GM18505 (cell line): ENCODE results near the gene DENND1A.

Experiments used
- ATAC-seq: cut with Tn5 transposase; IDR thresholded peaks from one replicate; pipeline ENCODE4 v1.9.1; 2021; ENCODE audit not compliant: unreplicated experiment
- POLR2A ChIP-seq: IDR thresholded peaks from 4 replicates; pipeline ENCODE4 v1.6.1; 2011; ENCODE audit warnings: borderline replicate concordance; ENCODE audit not compliant: insufficient read depth, insufficient read length; ENCODE audit errors: extremely low read depth

Gene DENND1A

DNA sequence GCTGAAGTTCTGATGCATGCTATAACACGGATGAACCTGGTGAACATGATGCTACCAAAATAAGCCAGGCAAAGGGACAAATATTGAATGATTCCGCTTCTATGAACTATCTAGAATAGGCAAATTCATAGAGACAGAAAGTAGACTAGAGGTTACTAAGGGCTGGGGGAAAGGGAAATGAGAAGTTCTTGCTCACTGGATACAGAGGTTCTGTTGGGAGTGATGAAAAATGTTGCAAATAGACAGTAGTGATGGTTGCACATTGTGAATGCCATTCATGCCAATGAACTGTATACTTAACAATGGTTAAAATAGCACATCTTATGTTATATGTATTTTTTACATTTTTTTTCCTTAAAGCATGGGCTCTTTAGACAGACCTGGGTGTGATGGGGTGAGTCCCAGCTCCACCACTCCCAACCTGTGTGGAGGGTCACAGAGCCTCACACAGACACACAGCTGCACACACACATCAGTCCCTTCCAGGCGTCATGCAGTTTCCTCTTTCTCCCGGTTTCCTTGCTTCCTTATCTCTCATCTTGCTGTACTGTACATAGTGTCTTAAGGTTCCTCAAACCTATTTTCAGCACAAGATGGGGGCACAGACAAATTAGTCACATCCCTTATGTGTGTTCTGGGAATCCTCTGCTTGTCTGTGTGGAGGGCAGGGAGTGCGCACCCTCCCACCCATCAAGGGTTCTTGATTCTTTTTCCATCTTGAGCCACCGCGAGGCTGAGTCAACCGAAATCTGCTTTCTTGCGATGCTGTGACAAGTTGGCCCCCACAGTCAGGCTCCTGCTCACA lies 381.0 kb downstream of the DENND1A start:
- TF ChIP-seq POLR2A, result no peak

DNA sequence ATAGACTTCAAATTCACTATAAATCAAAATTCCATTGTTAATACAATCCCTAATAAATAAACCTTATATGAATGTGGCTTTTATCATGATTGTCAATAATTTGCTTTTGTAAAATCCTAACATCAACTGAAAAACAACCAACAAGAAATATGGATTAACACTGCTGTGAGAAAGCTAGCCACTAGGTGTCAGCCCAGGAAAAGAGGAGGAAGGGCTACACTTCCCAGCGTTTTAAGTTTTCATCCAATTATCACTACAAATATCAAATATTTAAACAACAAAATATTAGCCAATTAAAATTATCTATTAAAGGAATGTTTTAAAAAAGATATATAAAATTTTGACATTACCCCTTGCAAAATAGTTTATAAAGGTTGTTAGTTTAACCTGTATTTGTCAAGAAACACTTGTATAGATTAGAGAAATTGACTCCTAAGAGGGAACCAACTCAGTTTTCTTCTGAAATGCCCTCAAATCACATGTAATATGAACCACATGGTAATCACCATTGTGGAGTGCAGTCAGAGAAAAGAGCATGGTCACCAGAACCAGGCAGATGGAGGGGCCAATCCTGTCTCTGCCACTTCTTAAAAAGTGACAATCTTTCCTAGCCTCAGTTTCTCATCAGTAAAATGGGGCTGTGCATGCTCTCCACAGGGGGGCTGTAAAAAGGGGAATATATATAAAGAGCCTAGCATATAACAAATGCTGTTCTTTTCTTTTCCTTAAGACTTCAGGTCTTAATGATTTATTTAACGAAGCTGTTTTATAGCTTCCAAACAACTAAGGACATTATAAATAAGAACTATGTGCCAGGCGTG lies 385.7 kb downstream of the DENND1A start:
- no peak for TF ChIP-seq POLR2A
- no peak for ATAC-seq

More for the DNA sequence above, 381.0 kb downstream of the DENND1A start:
- no peak for ATAC-seq

DNA sequence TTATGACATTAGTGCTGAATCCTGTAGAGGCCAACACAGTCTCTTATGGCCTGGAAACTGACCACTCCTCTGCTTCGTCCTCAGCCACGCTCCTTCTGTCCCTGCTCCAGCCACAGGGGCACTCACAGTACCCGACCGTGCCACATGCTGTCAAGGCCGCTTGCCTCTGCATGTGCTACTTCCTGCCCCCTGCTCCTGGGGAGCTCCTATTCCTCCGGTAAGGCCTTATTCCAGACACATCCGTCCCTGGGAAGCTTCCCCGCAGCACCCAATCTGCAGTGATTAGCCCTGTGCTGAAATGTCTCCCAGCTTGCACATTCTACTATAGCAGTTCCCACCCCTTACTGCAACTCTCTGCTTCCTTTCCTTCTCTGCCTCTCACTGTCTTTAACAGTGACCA lies 386.4 kb downstream of the DENND1A start:
- TF ChIP-seq POLR2A, result no peak
- ATAC-seq, result no peak

DNA sequence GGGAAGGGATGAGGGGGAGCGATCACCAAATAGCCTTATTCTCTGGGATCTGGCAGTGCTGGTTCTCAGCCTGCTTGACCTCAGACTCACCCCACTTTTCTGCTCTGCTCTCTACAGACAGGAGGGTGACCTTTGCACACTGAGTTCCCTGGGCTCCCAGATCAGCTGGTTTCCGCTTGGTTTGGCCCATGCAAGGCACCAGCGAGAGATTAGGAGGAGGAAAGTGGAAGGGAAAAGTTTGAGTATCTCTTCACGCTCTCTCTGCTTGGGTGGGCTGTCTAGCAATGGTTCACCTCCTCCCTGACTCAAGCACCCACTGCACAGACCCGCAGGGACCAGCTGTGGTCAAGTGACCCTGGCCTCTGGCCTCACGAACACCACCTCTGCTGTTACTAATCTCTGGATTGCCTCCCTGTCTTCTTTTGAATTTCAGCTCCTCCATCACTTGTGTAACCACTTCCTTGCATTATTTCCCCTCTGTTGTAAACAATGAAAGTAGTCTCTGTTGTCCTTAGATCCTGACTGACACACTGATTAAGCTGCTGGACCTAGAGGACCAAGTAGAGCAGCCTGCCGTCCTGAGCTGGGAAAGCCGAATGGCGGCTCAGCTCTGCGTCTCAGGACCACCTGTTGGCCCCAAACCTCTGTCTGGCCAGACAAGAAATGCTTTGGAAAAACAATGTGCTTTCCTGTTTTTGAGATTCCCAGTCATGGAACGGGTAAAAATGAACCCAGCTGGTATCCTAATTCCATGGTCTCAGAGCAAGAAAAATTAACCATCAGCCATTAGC lies 387.3 kb downstream of the DENND1A start:
- ATAC-seq, result no peak
- TF ChIP-seq POLR2A, result no peak

DNA sequence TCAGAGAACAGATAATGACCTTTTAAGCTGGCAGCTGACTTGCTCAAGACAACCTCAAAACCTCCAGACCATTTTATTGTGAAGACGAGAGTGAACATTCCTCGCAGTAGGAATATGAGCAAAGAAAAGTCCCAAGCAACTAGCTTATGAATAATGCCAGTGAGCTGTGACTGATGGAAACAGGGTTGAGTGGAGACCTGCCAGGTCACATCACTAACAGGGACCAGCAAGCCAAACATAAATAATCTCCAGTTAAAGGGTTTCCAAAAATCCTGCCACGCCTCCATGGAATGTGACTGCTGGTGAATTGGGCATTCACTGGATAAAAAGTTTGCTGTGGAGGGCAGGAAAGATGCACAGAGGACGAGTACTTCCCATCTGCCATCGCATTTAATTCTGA lies 388.5 kb downstream of the DENND1A start:
- no peak for TF ChIP-seq POLR2A
- no peak for ATAC-seq

DNA sequence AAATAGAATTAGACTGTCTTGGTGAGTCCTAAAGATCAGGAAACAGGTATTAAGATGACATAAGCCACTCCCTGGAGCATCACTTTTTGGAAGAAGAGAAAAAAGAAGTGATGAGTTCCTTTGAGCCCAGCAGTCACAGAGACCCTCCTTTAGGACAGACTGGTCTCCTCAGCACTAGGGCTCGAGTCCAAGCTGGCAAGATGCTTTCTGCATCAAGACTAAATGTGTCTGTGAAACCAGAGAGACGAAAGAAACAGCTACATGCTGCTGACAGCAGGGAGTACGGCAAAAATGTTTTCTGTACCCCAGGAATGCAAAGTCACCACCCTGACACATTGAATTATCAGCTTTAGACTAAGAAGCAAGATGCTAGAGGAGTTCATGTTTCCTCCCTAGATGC lies 389.5 kb downstream of the DENND1A start:
- no peak for ATAC-seq
- no peak for TF ChIP-seq POLR2A

DNA sequence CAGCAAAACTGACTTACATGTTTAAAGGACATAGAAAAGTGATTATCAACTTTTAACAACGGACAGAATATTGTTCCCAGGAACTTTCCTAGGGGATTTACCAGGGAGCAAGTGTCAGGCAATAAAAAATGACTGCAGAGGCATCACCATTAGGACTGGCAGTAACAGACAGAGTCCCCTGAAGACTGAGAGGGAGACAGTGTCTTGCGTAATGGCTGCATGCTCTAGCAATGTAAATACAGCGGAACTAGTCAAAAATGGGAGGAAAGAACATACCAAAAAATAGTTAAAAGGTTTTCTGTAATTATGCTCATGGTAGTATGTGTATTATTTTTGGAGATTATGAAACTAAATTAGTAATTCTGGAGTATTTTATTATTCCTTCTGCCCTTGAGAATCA lies 392.1 kb downstream of the DENND1A start:
- no peak for ATAC-seq
- TF ChIP-seq POLR2A, result no peak

DNA sequence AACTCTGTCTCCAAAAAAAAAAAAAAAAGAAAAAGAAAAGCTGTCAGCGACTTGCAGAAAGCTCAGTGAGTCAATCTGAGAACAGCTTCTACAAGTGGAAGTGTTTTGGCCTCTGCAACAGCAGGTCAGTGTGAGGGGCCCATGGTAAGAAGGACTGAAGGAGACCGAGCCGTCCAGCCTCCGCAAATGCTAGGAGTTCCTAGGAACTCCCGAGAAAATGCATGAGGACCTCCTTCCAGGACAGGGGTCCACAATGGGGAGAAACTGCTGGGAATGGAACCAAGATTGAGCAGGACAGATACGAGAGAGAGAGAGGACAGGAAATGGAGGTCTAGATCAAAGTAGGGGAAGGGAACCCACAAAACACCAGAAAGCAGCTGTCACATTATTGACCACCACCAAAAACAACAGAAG lies 393.5 kb downstream of the DENND1A start:
- ATAC-seq, result no peak
- no peak for TF ChIP-seq POLR2A

DNA sequence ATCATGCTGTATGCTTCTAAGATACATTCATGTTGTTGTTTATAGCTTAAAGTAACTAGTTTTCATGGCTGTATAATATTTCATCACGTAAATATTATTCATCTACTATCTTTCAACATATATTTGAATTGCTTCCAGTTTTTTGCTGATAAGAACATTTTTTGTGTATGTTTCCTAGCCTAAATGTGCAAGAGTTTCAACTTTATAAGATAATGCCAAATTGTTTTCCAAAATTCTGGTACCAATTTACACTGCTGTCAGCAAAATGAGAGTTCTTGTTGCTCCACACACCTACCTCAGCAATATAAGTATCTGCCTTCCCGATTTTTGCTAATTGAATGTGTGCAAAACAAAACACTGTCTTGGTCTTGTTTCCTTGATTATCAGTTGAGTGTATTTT lies 395.6 kb downstream of the DENND1A start:
- ATAC-seq, result no peak
- no peak for TF ChIP-seq POLR2A

DNA sequence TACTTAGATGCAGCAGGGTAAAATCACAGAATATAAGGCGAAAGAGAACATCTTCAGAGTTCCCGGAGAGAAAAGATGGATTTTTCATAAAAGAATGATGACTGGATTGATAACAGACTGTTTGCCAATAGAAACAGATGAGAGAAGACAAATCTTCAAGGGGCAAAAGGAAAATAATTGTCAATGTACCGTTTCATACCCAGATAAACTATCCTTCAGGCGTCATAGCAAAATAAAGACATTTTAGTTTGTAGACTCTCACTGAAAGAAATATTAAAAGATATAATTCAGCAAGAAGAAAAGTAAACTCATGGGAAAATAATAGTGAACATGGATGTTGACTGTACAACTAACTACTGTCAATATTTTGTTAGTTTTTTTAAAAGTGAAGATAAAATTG lies 399.7 kb downstream of the DENND1A start:
- no peak for TF ChIP-seq POLR2A
- no peak for ATAC-seq

DNA sequence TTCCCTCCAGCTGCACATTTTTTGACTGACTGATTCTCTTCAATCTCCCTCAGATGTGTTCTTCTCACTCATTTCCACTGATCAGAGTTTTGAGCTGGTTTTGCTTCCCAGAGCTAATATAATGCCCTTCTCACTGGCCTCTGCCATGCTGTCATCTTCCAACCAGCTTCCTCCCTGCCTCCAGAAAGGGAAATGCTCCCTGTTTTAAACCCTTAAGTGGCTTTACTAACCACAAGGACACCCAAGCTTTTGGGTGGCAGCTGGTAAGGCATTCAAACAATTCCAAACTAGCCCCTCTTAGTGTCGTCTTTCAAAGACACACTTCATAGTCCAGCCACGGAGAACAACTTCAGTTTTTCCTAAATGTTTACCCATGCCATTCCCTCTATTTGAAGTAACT lies 401.4 kb downstream of the DENND1A start:
- ATAC-seq, result no peak
- TF ChIP-seq POLR2A, result no peak

DNA sequence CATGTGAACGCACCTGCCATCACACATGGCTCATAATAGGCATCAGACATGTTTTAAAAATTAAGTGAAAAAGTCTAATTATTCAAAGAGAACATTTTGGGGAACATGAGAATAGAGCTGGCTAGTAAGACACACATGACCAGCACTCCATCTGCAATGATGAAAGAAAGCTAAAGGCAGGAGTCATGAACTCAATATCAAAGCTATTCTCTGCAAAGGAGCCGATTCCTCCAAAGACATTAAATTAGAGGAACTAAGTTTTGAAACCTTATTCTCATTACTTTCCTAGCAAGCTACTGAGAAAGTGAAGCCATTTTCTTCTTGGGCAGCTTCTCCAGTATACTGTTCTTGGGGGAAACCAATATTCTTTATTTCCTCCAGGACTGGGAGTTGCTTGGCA lies 401.9 kb downstream of the DENND1A start:
- TF ChIP-seq POLR2A, result no peak
- ATAC-seq, result no peak

DNA sequence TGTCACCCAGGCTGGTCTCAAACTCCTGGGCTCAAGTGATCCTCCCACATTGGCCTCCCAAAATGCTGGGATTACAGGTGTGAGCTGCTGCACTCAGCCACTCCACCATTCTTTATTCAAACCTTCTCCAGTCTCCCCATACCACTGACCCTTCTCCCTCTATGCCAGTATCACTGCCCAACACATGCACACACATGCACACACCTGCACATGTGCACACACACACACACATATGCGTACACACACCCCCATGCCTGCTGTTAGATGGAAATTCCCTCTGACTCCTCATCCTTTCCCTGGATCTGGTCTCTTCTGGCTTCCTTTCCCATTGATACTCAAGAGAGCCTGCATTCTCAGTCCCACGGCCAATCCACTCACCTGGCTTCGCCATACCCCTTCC lies 404.0 kb downstream of the DENND1A start:
- TF ChIP-seq POLR2A, result no peak
- no peak for ATAC-seq
